Kidney epithelial cell (primary cell): ENCODE measurements around the gene ANK3. TPM values are rescaled to one million over a fixed set of nuclear protein-coding genes. Genes with fewer than 3 reads are reported as not detected.

ENCODE experiments used
- DNase-seq: peaks from one replicate; pipeline ENCODE4 v3.0.0-alpha.2; 2010; ENCODE audit warnings: low read depth
- H3K27me3 ChIP-seq: 2 replicates; pipeline ENCODE4 v1.6.0; 2011; ENCODE audit warnings: low read length; ENCODE audit not compliant: control insufficient read depth, insufficient read depth
- H3K36me3 ChIP-seq: 2 replicates; pipeline ENCODE4 v1.5.1; 2011; ENCODE audit warnings: low read length; ENCODE audit not compliant: control insufficient read depth, insufficient read depth
- H3K4me3 ChIP-seq: 2 replicates; pipeline ENCODE4 v1.5.1; 2011; ENCODE audit warnings: low read depth, mild to moderate bottlenecking, control low read depth, low read length
- total RNA-seq: library from RNA; depleted of rRNA; stranded (reverse); fragments of >200 nt; gene quantifications from 2 replicates; pipeline ENCODE4 v1.2.3, GENCODE V29; 2015
- TF ChIP-seq, protein P1 (sequence below): IDR thresholded peaks from 2 replicates; pipeline ENCODE4 v1.5.1; 2011; ENCODE audit warnings: mild to moderate bottlenecking, moderate library complexity, low read length, control low read depth, inconsistent platforms; ENCODE audit not compliant: insufficient read depth, poor library complexity, severe bottlenecking

The ANK3 gene
- total RNA-seq, 1 donor from 2014 or later = 14.8 TPM

DNA sequence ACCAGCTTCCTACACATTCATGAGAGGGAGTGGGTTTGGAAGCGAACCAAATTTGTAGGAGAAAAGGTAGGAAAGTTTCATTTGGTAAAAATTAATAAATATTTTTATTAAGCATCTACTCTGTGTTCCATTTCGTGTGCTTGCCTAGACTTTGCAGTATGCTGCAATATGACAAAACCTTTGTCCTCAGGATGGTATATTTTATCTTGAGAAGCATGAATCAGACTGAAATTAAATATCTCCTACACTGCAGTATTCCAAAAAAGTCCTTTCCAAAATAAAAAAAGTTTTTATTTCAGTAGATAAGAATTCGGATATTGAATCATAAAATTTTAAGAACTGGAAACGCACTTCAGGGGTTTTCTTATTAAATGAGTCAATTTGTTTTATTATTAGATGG lies 47.7 kb downstream of the ANK3 start:
- Histone ChIP-seq H3K4me3 (no peak overlapping the region), H3K36me3 (no peaks in the 10 kb centered on the region), H3K27me3 (no peaks in the 10 kb centered on the region)
- TF ChIP-seq, protein P1, sequence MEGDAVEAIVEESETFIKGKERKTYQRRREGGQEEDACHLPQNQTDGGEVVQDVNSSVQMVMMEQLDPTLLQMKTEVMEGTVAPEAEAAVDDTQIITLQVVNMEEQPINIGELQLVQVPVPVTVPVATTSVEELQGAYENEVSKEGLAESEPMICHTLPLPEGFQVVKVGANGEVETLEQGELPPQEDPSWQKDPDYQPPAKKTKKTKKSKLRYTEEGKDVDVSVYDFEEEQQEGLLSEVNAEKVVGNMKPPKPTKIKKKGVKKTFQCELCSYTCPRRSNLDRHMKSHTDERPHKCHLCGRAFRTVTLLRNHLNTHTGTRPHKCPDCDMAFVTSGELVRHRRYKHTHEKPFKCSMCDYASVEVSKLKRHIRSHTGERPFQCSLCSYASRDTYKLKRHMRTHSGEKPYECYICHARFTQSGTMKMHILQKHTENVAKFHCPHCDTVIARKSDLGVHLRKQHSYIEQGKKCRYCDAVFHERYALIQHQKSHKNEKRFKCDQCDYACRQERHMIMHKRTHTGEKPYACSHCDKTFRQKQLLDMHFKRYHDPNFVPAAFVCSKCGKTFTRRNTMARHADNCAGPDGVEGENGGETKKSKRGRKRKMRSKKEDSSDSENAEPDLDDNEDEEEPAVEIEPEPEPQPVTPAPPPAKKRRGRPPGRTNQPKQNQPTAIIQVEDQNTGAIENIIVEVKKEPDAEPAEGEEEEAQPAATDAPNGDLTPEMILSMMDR = no peak
- DNase-seq = no peak

GRCh38 chr10:60340973-60341372 lies 48.7 kb downstream of the ANK3 start:
- TF ChIP-seq, protein P1 = no peak
- no peaks in the 10 kb centered on the region for H3K27me3 ChIP-seq
- no peak overlapping the region for H3K4me3 ChIP-seq
- no peaks in the 10 kb centered on the region for H3K36me3 ChIP-seq
- no peak for DNase-seq

DNA sequence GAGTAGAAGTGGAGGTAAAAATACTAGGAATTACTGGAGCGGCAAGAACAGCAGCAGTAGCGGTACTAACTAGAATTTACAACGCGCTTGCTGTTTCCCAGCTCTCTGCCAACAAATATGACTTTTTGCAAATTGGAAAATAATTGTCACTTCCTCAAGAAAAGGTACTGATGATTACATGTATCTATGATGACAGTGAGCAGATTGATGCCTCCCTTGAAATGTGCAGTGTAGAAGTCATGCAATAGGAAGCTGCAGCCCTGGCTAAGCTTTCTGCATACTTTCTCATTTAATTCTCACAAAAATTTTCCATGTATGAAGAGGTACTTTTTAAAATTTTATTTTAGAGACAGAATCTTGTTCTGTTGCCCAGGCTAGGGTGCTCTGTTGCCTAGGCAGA lies 49.9 kb downstream of the ANK3 start:
- Histone ChIP-seq H3K36me3 (no peaks in the 10 kb centered on the region), H3K4me3 (no peak overlapping the region), H3K27me3 (no peaks in the 10 kb centered on the region)
- TF ChIP-seq, protein P1 = no peak
- DNase-seq = no peak

DNA sequence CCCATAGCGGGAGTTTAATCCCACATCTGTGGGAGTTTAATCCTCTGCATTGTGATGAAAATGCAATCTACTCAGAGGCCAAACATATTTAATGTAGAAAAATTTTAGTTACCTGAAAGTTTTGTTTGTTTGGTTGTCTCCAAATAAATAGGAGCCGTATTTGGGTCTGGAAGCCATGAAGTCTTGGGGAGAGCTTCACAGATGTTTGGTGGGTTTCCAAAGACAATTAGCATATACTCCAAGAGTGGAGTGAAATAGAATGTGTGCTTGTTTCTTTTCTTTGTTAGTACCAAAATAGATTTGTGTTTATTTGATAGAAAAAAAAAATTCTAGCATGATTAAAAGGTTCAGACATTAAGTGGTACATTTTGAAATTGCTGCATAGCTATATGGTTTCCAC lies 50.9 kb downstream of the ANK3 start:
- H3K27me3 ChIP-seq = no peaks in the 10 kb centered on the region
- no peak overlapping the region for H3K4me3 ChIP-seq
- H3K36me3 ChIP-seq = no peaks in the 10 kb centered on the region
- TF ChIP-seq, protein P1 = no peak
- DNase-seq = no peak

GRCh38 chr10:60338002-60338564 lies 51.6 kb downstream of the ANK3 start:
- H3K36me3 ChIP-seq = no peaks in the 10 kb centered on the region
- no peaks in the 10 kb centered on the region for H3K27me3 ChIP-seq

More at GRCh38 chr10:60338002-60338564, 51.6 kb downstream of the ANK3 start:
- no peak overlapping the region for H3K4me3 ChIP-seq
- no peak for DNase-seq
- TF ChIP-seq, protein P1 = no peak
